ENCODE data around the gene ZGPAT.
"Not testable (repeated sequence)": the region's sequence is repeated elsewhere in the genome, so short reads cannot be mapped to it uniquely, and the experiment has no call there.

Gene ZGPAT

DNA sequence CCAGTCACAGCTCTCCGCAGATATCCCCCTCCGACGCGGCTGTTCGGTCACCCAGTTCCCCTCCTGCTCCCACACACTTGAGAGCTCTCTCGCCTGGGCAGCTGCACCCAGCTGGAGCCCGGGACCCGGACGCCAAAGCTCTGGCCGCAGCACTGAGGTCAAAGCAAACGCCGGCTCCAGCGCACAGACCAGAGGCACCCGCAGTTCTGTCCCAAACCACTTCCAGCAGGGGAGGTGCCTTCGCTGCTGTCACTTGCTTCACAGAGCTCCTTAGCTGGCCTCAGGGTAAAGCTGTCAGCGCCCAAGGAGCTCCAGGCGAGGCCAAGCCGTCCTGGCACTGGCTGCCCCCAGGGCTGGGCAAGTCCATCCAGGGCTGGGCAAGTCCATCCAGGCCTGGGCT is 59.6 kb downstream of the ZGPAT start:
- DNase-seq (ENCODE audit: low read depth) = no peak

DNA sequence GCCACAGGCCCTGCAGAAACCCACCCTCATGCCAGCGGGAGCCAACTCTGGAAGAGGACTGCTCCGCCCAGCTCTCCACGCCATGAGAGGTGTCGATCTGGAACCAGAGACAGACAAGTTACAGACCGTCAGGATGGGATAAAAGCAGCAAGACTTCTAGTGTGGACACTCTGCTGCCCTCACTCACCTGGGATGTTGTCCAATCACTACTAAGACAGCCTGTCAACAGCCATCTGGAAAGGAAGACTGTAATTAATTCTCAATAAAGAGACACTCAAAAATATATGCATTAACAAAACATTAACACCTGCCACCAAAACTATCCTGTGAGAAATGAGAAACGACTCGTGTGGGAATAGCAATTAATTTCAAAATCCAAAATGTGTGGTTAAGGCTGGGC is 60.0 kb downstream of the ZGPAT start:
- no peak for DNase-seq (ENCODE audit: low read depth)

DNA sequence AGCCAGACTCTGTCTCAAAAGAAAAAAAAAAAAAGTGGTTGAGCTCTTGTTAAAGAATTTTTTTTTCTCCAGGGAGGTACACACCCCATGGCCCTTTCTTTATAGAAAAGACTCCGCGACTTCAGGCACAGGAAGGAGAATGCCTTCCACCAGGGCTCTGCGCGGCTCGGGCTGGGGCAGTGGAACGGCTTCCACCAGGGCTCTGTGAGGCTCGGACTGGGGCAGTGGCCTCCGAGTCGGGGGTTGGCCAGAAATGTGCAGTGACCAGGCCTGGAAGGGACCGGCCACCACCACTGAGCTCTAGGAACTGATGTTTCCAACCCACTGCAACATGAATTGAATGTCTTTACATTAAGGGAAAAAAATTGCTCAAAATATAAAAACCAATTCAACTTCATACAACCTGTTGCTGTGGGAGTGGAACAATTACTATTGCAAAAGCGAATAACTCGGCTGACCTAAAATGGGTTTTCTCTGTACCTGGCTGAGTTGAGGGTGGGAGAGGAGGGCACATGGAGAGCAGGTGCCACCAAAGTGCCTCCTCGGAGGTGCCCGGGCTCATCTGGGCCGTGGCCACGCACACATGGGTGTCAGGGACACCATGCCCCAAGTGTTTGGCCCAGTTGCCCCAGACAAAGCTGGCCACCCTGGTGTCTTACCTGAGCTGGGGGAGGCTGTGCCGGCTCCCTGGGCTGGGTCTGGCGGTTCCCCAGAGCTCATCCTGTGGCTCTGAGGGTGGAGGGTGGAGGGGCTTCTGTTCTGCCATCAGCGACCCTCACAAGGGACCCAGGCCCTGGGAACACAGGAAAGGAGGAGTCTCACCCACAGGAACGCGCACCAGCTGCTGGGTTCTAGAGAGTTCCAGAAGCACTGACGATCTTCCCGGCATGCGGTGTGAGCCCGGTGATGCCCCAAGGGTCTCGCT is 61.0 kb downstream of the ZGPAT start:
- DNase-seq (ENCODE audit: low read depth) = no peak

DNA sequence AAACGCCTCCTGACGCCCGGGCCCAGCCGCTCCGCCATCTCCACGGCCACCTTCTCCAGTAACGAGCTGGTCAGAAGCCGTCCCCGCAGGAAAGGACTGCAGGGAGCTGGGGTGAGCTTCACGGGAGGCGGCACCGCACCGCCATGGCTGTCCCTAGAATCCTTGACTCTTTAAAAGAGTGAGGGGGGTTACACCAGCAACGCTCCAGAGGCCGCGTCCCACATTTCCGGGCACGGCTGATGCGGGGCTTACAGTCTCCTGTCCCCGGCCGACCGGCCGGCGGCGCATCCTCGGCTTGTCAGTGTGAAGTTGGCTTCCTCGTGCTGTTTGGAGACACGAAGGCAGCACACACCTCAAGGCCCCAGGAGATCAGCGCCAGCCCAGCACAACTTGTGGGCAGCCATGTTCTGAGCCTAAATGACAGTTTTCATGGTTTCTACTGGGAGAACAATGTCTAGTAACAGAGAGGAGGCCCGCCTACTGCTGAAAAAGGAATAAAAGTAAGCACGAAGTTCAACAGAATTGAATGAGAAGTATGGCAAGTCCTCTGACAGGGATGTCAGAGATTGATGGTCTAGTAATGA is 62.1 kb downstream of the ZGPAT start:
- DNase-seq (ENCODE audit: low read depth) = no peak

DNA sequence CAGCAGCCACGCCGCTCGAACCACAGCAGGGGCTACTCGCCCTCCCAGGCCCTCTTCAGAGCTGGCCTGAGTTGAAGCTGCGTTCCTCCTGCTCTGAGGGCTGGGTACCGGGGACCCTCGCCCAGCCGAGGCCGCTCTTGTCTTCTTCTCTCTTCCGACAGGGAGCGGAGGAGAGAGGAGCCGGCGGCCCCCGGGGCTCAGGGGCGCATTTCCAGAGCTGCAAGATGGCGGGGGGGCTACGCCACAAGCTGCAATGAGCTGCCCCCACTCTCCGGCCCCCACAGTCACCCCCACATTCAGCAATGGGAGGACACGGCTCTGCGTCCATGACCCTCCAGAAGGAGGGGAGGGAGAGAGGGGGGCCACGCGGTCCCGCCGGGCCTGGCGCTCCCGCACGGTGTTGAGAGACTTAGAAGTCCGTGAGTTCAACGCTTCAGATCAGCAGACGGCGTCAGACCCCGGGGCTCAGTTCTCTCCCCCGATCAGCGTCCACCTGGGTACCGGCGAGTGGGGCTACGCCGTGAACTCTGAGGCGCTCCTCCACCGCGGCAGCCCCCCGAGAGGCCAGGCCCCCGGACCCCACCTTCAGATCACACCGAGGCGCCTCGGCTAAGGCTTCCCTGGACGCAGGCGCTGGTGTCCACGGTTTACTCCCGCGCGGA is 63.3 kb downstream of the ZGPAT start:
- DNase-seq (ENCODE audit: low read depth) = no peak

DNA sequence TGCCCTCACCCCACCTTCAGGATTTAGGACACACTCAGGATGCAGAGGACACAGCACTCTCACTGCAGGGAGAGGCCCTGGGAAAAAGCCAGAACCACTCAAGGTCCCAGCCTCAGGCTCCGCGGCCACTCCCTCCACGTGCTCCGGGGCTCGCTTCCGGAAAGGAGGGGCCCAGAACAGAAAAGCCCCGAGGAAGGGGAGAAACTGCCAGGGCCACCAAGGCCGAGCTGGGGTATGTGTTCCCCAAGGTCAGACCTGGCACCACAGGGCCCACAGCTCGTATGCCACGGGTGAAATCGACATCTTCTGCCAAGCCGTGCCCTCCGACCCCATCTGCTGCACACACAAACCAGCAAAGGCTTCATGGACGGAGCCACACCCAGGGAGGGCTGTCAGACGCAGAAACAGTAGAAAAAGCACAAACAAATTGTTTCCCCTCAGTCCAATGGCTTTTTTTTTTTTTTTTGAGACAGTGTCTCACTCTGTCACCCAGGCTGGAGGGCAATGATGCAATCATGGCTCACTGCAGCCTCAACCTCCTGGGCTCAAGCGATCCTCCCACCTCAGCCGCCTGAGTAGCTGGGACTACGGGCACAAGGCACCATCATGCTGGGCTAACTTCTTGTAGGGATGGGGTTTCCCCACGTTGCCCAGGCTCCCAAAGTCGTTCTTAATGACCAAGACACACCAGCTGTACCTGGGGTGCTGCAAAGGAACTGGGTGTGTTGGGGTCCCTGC is 65.1 kb downstream of the ZGPAT start:
- DNase-seq (ENCODE audit: low read depth) = peak; percentile 31

DNA sequence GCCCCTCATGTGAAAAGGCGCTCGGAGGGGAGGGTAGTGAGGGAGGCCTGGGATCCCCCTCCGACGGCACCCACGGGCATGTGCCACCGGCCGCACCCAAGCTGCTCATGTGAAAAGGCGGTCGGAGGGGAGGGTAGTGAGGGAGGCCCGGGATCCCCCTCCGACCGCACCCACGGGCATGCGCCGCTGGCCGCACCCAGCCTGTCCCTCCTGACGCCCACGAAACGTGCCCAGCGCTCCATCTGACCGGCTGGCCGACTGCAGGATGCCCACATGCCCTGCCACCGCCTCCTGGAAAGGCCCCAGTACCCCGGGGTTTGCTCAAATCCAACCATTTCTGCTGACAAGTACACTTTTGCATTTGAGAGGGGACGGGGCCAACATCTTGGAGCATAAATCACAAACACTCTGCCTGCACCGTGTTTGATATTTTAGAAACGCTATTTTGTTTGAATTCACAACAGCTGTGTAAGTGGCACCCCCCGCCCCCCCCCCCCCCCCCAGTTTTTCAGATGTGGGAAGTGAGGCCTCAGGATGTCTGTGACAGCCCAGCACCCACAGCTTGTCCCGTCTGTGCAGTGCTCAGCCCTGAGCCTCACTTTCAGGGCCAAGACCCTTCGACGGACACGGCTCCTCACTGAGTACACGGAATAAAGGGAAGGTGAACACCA is 65.9 kb downstream of the ZGPAT start:
- DNase-seq (ENCODE audit: low read depth) = no peak

DNA sequence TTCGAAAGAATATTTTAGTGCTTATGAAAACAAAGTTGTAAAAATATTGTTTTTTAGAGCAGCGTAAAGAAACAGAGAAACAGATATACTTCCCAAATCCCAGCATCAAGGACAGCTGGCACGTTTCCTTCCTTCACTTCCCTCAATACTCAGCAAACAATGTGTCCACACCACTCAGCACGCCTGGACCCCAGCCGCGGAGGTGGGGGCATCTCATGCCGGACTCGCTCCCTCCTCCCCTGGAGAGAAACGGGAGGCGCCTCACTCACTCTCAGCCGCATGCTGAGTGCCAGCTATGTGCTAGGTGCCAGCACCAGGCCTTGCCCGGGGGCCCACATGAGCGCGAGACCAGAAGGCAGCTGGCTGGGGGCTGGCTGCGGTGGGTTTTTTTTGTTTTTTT is 66.5 kb downstream of the ZGPAT start:
- no peak for DNase-seq (ENCODE audit: low read depth)

DNA sequence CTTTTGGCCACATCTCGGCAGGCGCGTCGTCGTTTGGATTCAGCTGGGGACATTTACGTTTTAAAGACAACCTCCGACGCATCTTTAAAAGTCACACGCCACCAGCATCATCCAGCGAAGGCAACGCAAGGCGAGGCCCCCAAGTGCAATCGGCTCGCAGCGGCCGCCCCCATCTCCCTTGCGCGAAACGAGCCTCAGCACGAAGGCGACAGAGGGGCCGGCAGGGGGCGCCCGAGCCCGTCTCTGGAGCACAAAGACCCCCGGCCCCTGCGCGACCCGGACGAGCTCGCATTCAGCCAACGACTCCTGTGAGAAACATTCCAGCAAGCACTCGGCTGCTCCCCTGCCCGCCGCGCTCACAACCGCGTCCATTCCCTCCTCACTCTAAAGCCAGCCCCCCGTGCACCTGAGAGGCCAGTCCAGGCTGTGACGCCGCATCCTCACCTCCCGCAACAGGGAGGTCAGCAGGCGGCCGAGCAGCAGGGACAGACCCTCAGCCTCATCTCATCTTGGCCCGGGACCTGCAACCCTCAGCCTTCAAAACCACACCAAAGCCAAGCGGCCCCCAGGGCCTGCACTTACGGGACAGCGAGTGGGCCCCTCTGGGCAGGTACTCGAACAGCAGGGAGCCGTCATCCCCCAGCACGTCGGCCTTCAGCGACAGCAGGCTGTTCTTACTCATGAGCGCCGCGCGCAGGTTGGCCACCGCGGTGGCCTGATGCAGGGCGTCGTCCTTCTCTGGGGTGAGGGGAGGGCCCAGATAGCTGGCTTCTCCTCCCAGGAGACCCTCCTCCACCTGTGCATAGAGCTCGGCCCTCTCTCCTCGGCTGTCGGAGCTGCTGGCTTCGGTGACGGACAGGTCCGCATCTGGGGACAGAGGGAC is 67.5 kb downstream of the ZGPAT start:
- peak; percentile 46 for DNase-seq (ENCODE audit: low read depth)

DNA sequence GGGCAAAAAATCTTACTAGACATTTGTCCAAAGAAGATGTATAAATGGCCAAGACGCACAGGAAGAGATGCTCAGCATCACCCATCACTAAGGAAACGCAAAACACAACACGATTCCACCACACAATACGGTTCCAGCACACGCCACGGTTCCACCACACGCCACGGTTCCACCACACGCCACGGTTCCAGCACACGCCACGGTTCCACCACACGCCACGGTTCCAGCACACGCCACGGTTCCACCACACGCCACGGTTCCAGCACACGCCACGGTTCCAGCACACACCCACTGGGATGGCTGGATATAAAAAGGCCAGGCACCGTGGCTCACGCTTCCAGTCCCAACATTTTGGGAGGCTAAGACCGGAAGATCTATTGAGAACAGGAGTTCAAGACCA is 69.0 kb downstream of the ZGPAT start:
- DNase-seq (ENCODE audit: low read depth) = not testable (repeated sequence)

DNA sequence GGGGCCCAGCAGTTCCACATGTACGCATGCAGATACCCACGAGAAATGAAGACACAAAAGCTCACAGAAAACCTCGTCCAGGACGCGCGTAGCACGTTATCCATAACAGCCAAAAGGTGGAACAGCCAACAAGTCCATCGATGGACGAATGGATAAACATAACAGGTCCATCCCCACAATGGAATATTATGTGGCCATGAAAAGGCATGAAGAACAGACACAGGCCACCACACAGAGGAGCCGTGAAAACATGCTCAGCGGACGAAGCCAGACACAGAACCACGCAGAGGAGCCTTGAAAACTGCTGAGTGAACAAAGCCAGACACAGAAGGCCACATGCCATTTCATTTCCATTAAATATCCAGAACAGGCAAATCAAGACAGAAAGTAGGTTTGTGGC is 69.8 kb downstream of the ZGPAT start:
- no peak for DNase-seq (ENCODE audit: low read depth)

DNA sequence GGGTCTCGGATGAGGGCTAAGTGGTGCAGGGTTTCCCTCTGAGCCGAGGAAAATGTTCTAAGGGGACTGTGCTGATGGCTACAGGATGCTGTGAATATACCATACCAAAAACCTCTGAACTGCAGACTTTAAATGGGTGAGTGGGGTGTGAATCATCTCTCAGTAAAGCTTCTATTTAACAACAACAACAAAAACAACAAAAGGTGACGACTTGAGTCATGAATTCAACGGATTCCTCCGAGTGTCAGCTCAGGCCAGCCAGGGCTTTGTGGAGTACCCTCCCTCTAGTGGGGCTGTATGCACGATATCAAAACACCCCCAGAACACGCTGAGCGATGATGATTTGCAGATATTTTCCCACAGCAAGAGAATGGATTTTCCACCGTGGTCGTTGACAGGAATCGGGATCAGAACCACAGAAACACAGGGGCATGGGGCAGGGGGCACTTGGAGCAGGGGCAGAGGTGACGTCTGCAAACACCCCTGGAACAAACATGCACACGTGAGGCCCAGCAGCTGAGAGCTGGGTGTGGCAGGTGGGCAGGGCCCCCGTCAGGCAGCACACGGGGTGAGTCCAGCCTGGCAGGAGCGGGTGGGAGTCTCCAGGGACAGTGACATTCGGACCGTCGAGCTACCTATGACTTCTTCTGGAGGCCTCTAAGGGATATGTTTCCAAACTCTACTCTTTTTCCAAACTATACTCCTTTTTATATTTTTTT is 70.4 kb downstream of the ZGPAT start:
- no peak for DNase-seq (ENCODE audit: low read depth)

DNA sequence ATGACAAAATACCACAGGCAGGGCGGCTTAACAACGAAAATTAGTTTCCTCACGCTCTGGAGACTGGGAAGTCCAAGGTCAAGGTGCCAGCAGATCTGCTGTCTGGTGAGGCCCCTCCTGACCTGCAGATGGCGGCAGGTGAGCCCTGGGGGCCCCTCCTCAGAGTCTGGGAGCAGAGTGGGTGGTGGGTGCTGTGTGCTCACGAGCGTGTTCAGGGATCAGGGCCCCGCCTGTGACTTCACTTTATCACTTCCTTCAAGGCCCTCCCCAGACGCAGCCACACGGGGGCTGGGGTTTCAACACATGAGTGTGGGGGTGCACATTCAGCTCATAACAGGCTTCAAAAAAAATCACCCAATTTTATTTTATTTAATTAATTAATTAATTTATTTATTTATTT is 71.0 kb downstream of the ZGPAT start:
- no peak for DNase-seq (ENCODE audit: low read depth)

DNA sequence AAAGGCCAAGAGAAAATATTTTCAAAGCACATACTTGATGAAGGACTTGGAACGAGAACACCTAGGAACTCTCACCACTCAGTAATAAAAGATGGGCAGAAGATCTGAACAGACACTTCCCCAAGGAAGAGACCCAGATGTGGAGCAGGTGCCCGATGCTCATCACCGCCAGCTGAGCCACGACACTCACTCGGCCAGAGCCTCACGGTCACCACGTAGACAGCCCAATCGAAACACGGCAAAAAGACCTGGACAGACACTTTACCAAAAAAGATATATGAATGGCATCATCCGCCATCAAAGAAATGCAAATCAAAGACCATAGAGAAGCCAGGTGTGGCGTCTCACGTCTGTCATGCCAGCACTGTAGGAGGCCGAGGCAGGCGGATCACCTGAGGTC is 73.3 kb downstream of the ZGPAT start:
- DNase-seq (ENCODE audit: low read depth) = no peak

DNA sequence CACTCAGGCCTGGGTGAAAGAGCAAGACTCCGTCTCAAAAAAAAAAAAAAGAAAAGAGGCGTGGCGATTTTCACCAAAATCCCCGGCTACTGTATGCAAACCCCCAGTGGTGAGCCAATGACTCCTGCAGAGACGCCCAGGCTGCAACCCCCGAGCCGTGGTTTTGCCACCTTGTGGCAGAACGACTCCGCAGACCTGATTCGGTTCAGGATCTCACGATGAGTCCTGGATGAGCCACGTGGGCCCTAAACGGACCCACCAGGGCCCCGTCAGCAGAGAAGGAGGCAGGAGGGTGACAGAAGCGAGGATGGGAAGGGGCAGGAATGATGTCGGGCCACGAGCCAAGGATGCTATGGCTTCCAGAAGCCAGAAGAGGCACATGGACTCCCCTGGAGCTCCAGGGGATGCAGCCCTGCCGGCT is 74.2 kb downstream of the ZGPAT start:
- DNase-seq (ENCODE audit: low read depth) = no peak

DNA sequence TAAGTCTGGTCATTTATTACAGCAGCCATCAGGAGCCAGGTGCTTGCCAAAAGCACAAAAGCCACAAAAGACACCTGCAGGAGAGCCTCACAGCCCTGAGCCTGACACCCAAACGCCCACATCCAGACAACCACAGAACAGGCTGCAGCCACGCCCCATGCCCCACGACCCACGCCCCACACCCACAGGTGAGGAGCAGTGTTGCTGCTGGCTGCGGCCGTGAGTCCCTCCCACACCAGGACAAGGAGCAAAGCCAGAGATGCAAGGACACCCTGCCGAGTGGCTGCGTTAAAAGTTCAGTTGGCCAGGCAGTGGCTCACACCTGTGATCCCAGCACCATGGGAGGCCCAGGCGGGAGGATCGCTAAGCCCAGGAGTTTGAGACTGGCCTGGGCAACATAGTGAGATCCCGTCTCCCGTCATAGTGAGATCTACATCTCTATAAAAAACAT is 74.7 kb downstream of the ZGPAT start:
- no peak for DNase-seq (ENCODE audit: low read depth)

DNA sequence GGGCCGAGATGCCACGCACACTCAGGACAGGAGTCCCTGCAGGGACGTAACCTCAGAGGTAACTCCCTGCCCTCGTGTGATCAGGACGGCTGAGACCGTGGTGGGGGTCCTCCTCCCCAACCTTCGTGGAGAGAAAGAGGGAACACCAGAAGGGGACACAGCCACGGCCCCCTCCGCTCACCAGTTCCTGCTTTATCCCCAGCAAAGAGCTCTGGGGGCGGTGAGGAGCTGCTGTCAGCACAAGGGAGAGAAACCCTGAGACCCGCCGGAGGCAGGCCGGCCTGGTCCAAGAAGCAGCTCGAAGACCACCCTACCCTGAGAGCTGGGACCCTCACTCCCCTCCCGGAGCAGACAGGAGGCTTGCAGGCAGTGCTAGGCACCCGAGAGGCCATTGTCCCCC is 76.1 kb downstream of the ZGPAT start:
- DNase-seq (ENCODE audit: low read depth) = no peak

DNA sequence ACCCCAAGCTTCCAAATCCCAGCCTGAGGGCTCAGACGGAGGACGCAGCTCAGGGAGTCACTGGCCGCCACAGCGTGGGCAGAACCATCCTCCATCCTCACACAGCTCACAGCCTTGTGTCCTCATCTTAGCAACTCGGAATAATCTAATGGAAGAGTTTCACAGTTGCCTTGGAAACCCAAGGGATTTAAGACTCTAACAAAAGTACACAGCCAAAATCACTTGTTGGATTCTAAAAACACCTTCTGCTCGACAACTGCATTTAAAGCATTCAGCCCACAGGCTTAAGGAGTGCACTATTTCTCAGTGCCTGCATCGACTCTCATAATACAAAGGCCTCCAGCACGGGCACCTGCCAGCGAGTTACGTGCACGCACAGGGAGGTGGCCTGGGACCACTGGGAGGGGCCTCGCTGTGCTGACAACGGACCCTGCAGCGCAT is 77.9 kb downstream of the ZGPAT start:
- DNase-seq (ENCODE audit: low read depth) = no peak
